ENCODE results near the gene FAM76B.

DNA sequence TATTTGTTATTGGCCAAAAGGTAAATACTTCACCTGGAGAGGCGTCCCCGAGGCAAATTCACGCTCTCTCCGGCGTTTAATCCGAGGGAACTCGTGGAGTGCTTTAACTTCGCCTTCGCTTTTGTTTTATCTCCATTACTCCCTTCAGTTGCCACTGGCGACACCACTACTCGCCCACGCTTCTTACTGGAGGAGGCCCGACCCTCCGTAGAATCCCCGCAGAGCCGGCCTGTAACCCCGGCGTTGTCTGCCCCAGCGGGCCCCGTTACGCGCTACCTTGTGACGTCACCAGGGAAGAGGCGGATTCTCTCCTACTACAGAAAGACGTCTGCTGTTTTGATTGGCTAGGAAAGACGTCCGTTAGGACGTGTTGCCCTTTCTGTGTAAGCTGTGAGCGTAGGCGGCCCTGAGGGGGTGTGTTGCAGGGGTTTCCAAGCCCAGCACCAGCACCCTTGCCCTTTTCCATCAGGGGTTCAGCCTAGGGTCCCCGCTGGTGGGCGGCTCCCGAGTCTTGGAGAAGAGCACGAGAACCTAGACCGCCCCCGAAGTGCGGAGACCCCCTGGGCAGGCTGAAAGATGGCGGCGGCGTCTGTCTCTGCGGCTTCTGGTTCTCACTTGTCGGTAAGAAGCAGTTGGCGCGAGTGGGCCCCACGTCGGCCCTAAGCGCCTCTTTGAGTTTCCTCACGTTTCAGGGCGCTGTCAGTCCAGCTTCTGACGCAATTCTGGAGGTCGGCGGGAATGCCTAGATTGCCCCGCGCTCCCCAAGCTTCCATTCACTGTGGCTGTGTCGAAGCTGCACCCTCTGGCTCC lies 746 bp upstream of the FAM76B start, which contains the start of gene CEP57:
- TF ChIP-seq CTCF (optimal IDR thresholded peaks at IDR 0.05 in 1 of 3, IDR thresholded peaks at IDR 0.05 in 1 of 3, conservative IDR thresholded peaks at IDR 0.05 in 1 of 3; ENCODE audit: extremely low read depth in 1 of 3, insufficient read depth in 2 of 3, low read length in 3 of 3) (no peak), EZH2 (IDR thresholded peaks at IDR 0.05; ENCODE audit: low read length) (no peak)

Measured in keratinocyte (primary cell).